WTC11 (cell line): ENCODE data around the gene TPSAB1. TPM values are rescaled to one million over a fixed set of nuclear protein-coding genes. Genes with fewer than 3 reads are reported as not detected.

Experiments used
- ATAC-seq: fragments of 200-7000 bp; cut with Tn5 transposase; 2 replicates; pipeline ENCODE4 v1.10.0; 2021; ENCODE audit warnings: mild to moderate bottlenecking, moderate library complexity
- CTCF ChIA-PET: fragments of 300-600 bp; sonication (Branson Sonifier 250); formaldehyde crosslinking; loops from one replicate; lab custom pipeline; 2021; ENCODE audit warnings: antibody characterized with exemption; lab: Charles Lee
- POLR2A ChIA-PET: fragments of 350-600 bp; sonication (Branson Sonifier 250); formaldehyde crosslinking; loops from one replicate; lab custom pipeline; 2021; ENCODE audit warnings: antibody characterized with exemption; lab: Charles Lee
- DNase-seq: peaks from one replicate; pipeline ENCODE4 v3.0.0; 2021; ENCODE audit warnings: low spot score
- H3K27ac Mint-ChIP-seq: 2 replicates; pipeline ENCODE4 v1.8.0; 2021; ENCODE audit warnings: mixed read lengths
- H3K27me3 Mint-ChIP-seq: 2 replicates; pipeline ENCODE4 v1.8.0; 2021; ENCODE audit warnings: low read depth, mild to moderate bottlenecking, moderate library complexity, mixed read lengths
- H3K36me3 Mint-ChIP-seq: 2 replicates; pipeline ENCODE4 v1.8.0; 2021; ENCODE audit warnings: mixed read lengths
- H3K4me1 Mint-ChIP-seq: 2 replicates; pipeline ENCODE4 v1.8.0; 2022; ENCODE audit warnings: mixed read lengths
- H3K4me3 Mint-ChIP-seq: 2 replicates; pipeline ENCODE4 v1.8.0; 2021; ENCODE audit warnings: mild to moderate bottlenecking, moderate library complexity, mixed read lengths
- H3K9me3 Mint-ChIP-seq: 2 replicates; pipeline ENCODE4 v1.8.0; 2021; ENCODE audit warnings: mixed read lengths
- ATF6 ChIP-seq: sonication (generic); formaldehyde crosslinking; IDR thresholded peaks from 2 replicates; pipeline ENCODE4 v1.8.1; 2023; ENCODE audit warnings: mild to moderate bottlenecking, missing genetic modification reagents
- CREM ChIP-seq: sonication (generic); formaldehyde crosslinking; IDR thresholded peaks from 2 replicates; pipeline ENCODE4 v1.8.1; 2022; ENCODE audit warnings: mild to moderate bottlenecking, missing genetic modification reagents, moderate library complexity
- CTCF ChIP-seq: fragments of 200-600 bp; IDR thresholded peaks from 2 replicates; pipeline ENCODE4 v1.8.0; 2022; ENCODE audit warnings: antibody characterized with exemption
- EMX1 ChIP-seq: fragments of 250-450 bp; sonication (Bioruptor Pico); IDR thresholded peaks from 2 replicates; pipeline ENCODE4 v1.8.0; 2021; ENCODE audit warnings: mild to moderate bottlenecking
- GABPB1 ChIP-seq: sonication (generic); formaldehyde crosslinking; IDR thresholded peaks from 2 replicates; pipeline ENCODE4 v1.8.1; 2023; ENCODE audit warnings: mild to moderate bottlenecking, missing genetic modification reagents
- GRHL2 ChIP-seq: fragments of 250-450 bp; sonication (Bioruptor Pico); IDR thresholded peaks from 2 replicates; pipeline ENCODE4 v1.8.0; 2022; ENCODE audit warnings: mild to moderate bottlenecking, moderate library complexity; ENCODE audit not compliant: insufficient replicate concordance, severe bottlenecking
- KAT7 ChIP-seq: sonication (generic); formaldehyde crosslinking; IDR thresholded peaks from 2 replicates; pipeline ENCODE4 v1.8.1; 2023; ENCODE audit warnings: missing genetic modification reagents, mild to moderate bottlenecking, borderline replicate concordance
- NFATC4 ChIP-seq: fragments of 250-450 bp; sonication (Bioruptor Pico); IDR thresholded peaks from 2 replicates; pipeline ENCODE4 v1.9.0; 2021; ENCODE audit warnings: mild to moderate bottlenecking
- SMAD4 ChIP-seq: sonication (generic); formaldehyde crosslinking; IDR thresholded peaks from 2 replicates; pipeline ENCODE4 v1.8.0; 2022; ENCODE audit warnings: mild to moderate bottlenecking, missing genetic modification reagents
- SP1 ChIP-seq: sonication (generic); formaldehyde crosslinking; conservative IDR thresholded peaks from 2 replicates; pipeline ENCODE4 v1.8.1; 2022; ENCODE audit warnings: missing genetic modification reagents
- TP53 ChIP-seq: sonication (generic); formaldehyde crosslinking; IDR thresholded peaks from 2 replicates; pipeline ENCODE4 v1.8.1; 2023; ENCODE audit warnings: mild to moderate bottlenecking, missing genetic modification reagents
- USF2 ChIP-seq: sonication (generic); formaldehyde crosslinking; IDR thresholded peaks from 2 replicates; pipeline ENCODE4 v1.8.1; 2023; ENCODE audit warnings: mild to moderate bottlenecking, missing genetic modification reagents, moderate library complexity
- ZMAT4 ChIP-seq: fragments of 250-450 bp; sonication (Bioruptor Pico); IDR thresholded peaks from 2 replicates; pipeline ENCODE4 v1.9.0; 2021; ENCODE audit warnings: mild to moderate bottlenecking
- ZNF219 ChIP-seq: sonication (generic); formaldehyde crosslinking; IDR thresholded peaks from 2 replicates; pipeline ENCODE4 v1.8.0; 2023; ENCODE audit warnings: missing genetic modification reagents, mild to moderate bottlenecking, borderline replicate concordance
- ZNF671 ChIP-seq: fragments of 250-450 bp; sonication (Bioruptor Pico); IDR thresholded peaks from 2 replicates; pipeline ENCODE4 v1.8.0; 2021; ENCODE audit warnings: mild to moderate bottlenecking
- total RNA-seq: library from RNA; stranded (reverse); gene quantifications from 3 replicates; pipeline ENCODE4 v1.2.3, GENCODE V29; 2021
- TF ChIP-seq, protein P1 (sequence below): sonication (generic); formaldehyde crosslinking; IDR thresholded peaks from 2 replicates; pipeline ENCODE4 v1.8.0; 2022; ENCODE audit warnings: mild to moderate bottlenecking, missing genetic modification reagents
- TF ChIP-seq, protein P2 (sequence below): sonication (generic); formaldehyde crosslinking; conservative IDR thresholded peaks from 2 replicates; pipeline ENCODE4 v1.8.1; 2022; ENCODE audit warnings: mild to moderate bottlenecking, missing genetic modification reagents
- TF ChIP-seq, protein P3 (sequence below): sonication (generic); formaldehyde crosslinking; IDR thresholded peaks from 2 replicates; pipeline ENCODE4 v1.8.0; 2023; ENCODE audit warnings: mild to moderate bottlenecking, missing genetic modification reagents
- TF ChIP-seq, protein P4 (sequence below): sonication (generic); formaldehyde crosslinking; conservative IDR thresholded peaks from 2 replicates; pipeline ENCODE4 v1.8.1; 2023; ENCODE audit warnings: mild to moderate bottlenecking, low read depth, missing genetic modification reagents, moderate library complexity
- TF ChIP-seq, protein P5 (sequence below): fragments of 250-450 bp; sonication (Bioruptor Pico); IDR thresholded peaks from 2 replicates; pipeline ENCODE4 v1.8.0; 2021; ENCODE audit warnings: mild to moderate bottlenecking

The TPSAB1 gene
- total RNA-seq, 1 experiment from 2014 or later, result not detected

- TF ChIP-seq KAT7 (CRISPR knock-in tag) (no peak), ZNF671 (CRISPR knock-in tag) (no peak), SP1 (CRISPR knock-in tag) (no peak), SMAD4 (CRISPR knock-in tag) (no peak), ZMAT4 (CRISPR knock-in tag) (no peak)
- TF ChIP-seq, protein P1, sequence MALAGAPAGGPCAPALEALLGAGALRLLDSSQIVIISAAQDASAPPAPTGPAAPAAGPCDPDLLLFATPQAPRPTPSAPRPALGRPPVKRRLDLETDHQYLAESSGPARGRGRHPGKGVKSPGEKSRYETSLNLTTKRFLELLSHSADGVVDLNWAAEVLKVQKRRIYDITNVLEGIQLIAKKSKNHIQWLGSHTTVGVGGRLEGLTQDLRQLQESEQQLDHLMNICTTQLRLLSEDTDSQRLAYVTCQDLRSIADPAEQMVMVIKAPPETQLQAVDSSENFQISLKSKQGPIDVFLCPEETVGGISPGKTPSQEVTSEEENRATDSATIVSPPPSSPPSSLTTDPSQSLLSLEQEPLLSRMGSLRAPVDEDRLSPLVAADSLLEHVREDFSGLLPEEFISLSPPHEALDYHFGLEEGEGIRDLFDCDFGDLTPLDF, result no peak
- TF ChIP-seq, protein P2, sequence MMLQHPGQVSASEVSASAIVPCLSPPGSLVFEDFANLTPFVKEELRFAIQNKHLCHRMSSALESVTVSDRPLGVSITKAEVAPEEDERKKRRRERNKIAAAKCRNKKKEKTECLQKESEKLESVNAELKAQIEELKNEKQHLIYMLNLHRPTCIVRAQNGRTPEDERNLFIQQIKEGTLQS (CRISPR knock-in tag), result no peak
Observed at GRCh38 chr16:1213231-1213630, 27.3 kb upstream of the TPSAB1 start (continued).

DNA sequence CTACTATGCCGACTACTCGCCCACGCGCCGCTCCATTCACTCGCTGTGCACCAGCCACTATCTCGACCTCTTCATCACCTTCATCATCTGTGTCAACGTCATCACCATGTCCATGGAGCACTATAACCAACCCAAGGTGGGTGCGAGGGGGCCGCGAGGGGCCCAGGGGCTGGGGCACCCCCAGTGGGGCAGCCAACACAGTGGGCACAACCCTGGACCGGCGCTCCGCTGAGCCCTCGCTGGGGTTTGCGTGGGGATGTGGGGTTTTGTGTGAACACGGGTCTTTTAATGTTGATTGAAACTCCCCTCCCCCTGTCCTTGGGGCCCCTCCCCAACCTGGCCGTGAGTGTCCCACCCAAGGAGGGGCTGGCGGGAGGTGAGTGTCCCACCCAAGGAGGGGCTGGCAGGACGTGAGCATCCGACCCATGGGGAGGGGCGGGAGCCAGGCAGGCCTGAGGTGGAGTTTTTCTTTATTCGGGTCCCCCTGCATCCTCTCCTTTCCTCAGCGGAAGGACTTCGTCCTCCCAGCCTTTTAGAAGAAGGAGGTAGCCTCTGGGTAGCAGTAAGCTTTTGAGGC, 26.6 kb upstream of the TPSAB1 start:
- Mint-ChIP-seq H3K4me1 (no peaks in the 10 kb centered on the region), H3K27me3 (no peaks in the 10 kb centered on the region), H3K9me3 (no peaks in the 10 kb centered on the region), H3K4me3 (no peak overlapping the region)
- ATAC-seq, result no peak
- TF ChIP-seq GRHL2 (no peak), GABPB1 (CRISPR knock-in tag) (no peak), CREM (CRISPR knock-in tag) (no peak), ATF6 (CRISPR knock-in tag) (no peak)
- TF ChIP-seq, protein P3, sequence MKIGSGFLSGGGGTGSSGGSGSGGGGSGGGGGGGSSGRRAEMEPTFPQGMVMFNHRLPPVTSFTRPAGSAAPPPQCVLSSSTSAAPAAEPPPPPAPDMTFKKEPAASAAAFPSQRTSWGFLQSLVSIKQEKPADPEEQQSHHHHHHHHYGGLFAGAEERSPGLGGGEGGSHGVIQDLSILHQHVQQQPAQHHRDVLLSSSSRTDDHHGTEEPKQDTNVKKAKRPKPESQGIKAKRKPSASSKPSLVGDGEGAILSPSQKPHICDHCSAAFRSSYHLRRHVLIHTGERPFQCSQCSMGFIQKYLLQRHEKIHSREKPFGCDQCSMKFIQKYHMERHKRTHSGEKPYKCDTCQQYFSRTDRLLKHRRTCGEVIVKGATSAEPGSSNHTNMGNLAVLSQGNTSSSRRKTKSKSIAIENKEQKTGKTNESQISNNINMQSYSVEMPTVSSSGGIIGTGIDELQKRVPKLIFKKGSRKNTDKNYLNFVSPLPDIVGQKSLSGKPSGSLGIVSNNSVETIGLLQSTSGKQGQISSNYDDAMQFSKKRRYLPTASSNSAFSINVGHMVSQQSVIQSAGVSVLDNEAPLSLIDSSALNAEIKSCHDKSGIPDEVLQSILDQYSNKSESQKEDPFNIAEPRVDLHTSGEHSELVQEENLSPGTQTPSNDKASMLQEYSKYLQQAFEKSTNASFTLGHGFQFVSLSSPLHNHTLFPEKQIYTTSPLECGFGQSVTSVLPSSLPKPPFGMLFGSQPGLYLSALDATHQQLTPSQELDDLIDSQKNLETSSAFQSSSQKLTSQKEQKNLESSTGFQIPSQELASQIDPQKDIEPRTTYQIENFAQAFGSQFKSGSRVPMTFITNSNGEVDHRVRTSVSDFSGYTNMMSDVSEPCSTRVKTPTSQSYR (CRISPR knock-in tag), result no peak
- TF ChIP-seq, protein P4, sequence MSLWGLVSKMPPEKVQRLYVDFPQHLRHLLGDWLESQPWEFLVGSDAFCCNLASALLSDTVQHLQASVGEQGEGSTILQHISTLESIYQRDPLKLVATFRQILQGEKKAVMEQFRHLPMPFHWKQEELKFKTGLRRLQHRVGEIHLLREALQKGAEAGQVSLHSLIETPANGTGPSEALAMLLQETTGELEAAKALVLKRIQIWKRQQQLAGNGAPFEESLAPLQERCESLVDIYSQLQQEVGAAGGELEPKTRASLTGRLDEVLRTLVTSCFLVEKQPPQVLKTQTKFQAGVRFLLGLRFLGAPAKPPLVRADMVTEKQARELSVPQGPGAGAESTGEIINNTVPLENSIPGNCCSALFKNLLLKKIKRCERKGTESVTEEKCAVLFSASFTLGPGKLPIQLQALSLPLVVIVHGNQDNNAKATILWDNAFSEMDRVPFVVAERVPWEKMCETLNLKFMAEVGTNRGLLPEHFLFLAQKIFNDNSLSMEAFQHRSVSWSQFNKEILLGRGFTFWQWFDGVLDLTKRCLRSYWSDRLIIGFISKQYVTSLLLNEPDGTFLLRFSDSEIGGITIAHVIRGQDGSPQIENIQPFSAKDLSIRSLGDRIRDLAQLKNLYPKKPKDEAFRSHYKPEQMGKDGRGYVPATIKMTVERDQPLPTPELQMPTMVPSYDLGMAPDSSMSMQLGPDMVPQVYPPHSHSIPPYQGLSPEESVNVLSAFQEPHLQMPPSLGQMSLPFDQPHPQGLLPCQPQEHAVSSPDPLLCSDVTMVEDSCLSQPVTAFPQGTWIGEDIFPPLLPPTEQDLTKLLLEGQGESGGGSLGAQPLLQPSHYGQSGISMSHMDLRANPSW (CRISPR knock-in tag), result no peak
- TF ChIP-seq, all 79 proteins: peak for 0
- CTCF ChIA-PET, result no interaction called here
- POLR2A ChIA-PET, result no interaction called here
- Mint-ChIP-seq H3K36me3 (no peaks in the 10 kb centered on the region), H3K27ac (no peak overlapping the region)
- no peak for DNase-seq

GRCh38 chr16:1214719-1215118, 25.8 kb upstream of the TPSAB1 start:
- POLR2A ChIA-PET, result no interaction called here
- no peak overlapping the region for H3K27ac Mint-ChIP-seq
- no peak overlapping the region for H3K4me3 Mint-ChIP-seq
- no peaks in the 10 kb centered on the region for H3K4me1 Mint-ChIP-seq
- ATAC-seq (no peak), DNase-seq (no peak)
- no peaks in the 10 kb centered on the region for H3K27me3 Mint-ChIP-seq
- CTCF ChIA-PET, result no interaction called here
- H3K9me3 Mint-ChIP-seq, result no peaks in the 10 kb centered on the region
- no peaks in the 10 kb centered on the region for H3K36me3 Mint-ChIP-seq
- TF ChIP-seq USF2 (CRISPR knock-in tag) (no peak), EMX1 (CRISPR knock-in tag) (no peak), ZNF219 (CRISPR knock-in tag) (no peak), CTCF (no peak), TP53 (CRISPR knock-in tag) (no peak), SMAD4 (CRISPR knock-in tag) (no peak), NFATC4 (no peak), GRHL2 (no peak)
- TF ChIP-seq, protein P5, sequence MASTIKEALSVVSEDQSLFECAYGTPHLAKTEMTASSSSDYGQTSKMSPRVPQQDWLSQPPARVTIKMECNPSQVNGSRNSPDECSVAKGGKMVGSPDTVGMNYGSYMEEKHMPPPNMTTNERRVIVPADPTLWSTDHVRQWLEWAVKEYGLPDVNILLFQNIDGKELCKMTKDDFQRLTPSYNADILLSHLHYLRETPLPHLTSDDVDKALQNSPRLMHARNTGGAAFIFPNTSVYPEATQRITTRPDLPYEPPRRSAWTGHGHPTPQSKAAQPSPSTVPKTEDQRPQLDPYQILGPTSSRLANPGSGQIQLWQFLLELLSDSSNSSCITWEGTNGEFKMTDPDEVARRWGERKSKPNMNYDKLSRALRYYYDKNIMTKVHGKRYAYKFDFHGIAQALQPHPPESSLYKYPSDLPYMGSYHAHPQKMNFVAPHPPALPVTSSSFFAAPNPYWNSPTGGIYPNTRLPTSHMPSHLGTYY (CRISPR knock-in tag), result no peak
